ENCODE measurements around the gene DBNL.

DBNL gene

DNA sequence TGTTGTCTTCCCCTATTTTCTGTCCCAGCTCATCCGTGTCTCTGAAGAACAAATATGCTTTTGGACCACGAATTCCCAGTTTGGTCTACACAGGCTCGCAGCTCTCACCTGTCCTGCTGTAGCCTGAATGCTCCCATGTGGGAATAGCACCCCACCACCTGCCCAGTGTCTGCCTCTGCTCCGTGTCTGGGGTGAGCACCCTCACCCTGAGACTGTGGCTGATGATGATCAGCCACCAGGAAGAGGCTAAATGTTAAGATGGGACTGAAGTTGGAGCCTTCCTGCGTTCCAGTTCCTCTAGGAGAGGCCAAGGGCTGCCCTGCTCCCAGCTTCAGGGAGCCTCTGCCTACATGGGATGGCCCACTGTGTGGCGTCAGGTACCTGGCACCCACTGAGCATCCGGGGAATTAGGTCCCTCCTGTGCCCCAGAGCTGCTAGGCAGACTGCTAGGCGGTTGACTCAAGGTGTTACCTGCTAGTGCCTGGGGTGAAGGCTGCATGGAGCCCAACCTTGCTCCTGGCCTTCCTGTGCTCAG, 17.2 kb downstream of the DBNL start:
- DNase-seq (ENCODE audit: low read depth in 1 of 2, low spot score in 1 of 2): no peak

DNA sequence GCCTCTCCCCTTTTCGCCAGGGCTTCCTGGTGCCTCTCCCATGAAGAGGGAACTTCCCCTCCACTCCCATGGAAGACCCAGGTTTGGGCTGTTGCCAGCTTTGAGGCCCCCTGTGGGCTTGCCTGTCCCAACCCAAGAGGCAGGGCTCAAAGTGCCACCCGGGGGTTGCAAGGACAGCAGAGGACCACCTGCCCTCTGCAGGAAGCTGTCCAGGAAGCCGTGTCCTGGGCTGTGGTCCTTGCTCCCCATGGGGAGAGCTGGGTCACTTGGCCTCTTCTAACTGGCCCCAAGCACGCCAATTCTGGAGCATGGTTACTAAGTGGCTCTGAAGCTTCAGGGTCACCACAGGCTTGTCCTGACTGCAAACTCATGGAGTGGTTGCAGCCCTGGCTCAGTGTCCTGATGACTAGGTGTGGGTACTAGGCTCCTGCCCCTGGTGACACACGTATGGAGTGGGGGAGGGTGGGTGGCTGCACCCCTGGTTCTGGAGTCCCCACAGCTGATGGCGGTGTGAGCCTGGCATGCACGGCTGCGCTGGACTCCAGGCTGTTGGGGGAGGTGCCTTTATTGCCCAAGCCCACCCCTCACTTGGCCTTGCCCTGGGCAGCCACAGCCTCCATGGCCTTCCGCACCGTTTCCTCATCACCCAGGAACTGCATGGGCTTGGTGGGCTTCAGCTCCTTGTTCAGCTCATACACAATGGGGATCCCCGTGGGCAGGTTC, 17.8 kb downstream of the DBNL start:
- DNase-seq (ENCODE audit: low read depth in 1 of 2, low spot score in 1 of 2): no peak

DNA sequence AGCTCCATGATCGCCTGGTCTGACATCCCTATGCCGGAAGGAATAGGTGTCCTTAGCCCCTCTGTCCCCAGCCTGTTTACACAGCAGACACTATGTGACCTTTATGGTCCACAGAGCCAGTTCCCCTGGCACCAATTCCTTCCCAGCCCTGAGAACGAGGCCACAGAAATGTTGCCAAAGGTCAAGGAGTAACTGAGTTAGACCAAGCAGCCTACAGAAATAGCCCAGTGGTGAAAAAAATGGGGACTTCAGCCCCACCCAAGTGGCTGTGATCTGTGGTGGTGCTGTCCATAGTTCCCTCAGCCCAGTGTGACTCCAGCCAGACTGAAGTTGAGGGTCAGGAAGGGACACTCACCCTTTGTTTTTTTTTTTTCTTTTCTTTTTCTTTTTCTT, 18.4 kb downstream of the DBNL start:
- no peak for DNase-seq (ENCODE audit: low read depth in 1 of 2, low spot score in 1 of 2)

DNA sequence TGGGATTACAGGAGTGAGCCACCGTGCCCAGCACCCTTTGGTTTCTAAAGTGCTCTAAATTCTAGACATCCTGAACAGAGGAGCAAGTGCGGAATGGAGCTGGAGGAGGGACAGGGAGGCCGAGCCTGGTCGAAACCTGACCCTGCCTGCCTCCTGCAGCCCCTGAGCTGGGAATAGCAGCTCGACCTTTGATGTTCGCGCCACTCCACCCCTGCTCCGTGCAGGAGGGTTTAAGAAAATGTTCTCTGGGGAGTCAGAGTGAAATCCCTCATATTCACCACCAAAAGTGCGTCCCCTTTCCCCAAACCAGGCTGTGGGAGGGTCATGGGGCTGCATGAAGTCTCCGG, 19.0 kb downstream of the DBNL start:
- DNase-seq (ENCODE audit: low read depth in 1 of 2, low spot score in 1 of 2): no peak

DNA sequence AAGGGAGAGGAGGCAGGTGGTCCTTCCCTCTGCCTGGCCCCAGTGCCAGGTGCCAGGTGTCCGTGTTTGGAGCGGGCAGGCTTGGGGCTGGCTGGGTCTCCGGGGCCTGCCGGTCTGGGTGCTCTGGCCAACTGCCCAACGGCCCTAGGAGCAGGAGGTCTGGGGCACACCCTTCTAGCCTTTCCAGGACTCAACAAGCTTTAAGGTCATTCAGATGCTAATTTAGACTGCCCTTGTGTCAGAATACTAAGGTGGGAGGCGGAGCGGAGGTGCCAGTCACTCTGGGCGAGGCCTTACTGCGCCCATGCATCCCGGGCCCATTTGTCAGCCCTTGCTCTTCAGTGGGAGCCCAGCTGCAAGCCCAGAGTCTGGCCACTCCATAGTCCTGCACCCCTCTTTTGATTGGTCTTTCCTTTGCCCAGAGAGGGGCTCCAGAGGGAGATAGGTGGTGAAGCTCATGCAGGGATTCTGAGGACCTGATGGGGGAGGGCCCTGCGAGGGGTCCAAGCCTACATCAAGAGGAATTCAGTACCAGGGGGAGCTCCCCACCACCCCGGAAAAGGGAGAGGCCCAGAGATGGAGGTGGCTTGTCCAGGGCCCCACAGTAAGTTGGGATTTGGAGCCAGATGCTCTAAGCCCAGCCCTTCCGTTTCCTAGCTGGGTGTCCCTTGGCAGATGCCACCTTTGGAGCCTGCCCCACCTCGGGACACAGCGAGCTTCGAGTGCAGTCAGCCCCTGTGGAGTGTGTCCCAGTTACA, 19.6 kb downstream of the DBNL start:
- no peak for DNase-seq (ENCODE audit: low read depth in 1 of 2, low spot score in 1 of 2)

DNA sequence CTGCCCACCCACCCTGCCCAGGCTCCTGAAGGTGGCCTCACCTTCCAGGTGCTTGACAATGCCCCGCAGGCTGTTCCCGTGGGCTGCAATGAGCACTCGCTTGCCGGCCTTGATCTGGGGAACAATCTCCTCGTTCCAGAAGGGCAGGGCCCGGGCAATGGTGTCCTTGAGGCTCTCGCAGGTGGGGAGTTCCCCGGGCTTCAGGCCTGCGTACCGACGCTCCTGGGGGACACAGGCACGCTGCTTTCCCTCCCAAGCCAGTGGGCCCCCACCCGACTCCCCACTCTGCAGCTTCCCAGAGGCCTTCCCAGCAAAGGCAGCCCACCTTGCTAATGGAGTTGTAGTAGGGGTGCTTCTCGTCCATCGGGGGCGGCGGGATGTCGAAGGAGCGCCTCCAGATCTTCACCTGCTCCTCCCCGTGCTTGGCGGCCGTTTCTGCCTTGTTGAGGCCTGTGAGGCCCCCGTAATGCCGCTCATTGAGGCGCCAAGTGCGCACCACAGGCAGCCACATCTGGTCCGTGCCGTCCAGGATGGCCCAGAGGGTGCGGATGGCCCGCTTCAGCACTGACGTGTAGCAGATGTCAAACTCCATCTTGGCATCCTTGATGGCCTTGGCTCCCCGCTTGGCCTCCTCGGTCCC, 20.4 kb downstream of the DBNL start:
- DNase-seq (ENCODE audit: low read depth in 1 of 2, low spot score in 1 of 2): no peak

DNA sequence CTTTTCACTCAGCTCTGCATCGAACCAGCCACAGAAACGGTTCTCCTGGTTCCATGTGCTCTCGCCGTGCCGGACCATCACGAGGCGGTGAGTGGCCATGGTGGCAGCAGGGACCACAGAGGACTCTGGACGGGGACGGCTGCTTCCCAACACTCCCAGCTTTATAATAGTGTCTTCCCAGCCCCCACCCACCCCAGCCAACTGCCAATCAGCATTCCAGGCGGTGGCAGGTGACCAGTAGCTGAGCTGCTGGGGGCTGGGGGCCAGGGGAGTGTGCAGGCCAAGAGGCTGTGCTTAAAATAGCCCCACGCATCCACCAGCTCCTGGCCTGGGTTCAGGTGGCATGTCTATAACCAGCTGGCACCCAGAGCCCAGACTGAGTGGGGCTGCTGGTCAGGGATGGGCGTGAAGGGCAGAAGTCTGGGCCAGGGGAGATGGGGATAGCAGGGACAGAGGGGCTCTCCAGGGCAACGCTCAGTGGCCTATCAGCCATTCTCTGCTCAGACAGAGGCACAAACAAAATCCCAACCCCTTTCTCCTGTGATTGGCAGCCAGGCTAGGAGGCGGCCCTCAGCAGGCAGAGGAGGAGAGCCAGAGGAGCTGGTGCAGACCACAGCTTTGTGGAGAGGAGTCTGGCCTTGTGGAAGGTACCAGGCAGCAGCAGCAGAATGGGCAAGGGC, 21.1 kb downstream of the DBNL start, which contains the start of gene PGAM2:
Gene PGAM2 (minus strand): TSS at position 137 of the 680 bp plus-strand sequence. CDS start 38 bp downstream, at position 99.
- no peak for DNase-seq (ENCODE audit: low read depth in 1 of 2, low spot score in 1 of 2)

DNA sequence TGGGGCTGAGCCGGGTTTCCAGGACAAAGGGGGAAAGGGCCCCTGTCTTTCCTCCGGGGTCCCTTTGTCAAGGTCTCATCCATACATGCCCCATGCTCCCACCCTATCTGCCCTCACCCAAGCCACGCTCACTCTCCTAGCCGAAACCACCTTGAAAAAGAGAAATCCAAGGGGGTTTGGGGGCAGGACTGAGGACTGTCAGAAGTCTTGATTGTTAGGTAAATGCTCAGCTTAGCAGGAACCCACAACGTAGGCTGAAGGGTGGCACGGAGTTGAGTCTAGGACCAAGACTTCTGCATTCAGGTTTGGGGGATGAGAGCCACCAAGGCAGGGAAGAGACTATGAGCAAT, 21.6 kb downstream of the DBNL start:
- no peak for DNase-seq (ENCODE audit: low read depth in 1 of 2, low spot score in 1 of 2)

DNA sequence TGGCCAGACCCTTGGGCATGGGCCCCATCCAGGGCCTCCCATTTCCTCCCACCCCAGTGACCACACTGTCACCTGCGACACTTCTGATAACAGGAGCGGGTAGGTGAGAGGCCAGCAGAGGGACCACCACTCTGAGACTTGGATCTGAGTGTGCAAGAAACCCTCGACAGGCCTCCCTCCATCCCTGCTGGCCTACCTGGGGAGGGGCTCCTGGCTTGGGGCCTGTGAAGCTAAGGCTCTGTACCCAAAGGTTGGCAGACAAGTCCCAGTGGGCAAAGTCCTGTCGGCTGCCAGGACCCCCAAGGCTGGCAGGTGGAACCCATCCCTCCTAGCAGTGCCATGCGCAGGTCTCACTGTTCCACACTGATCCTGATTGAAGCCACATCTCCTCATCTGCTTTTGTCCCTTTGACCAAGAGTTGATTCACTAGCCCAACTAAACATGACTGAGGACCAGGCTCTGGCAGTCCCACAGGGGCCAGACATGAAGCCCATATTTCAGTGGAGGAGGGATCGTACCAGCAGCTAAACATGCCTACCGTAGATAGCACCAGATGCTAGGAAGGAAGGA, 22.1 kb downstream of the DBNL start:
- no peak for DNase-seq (ENCODE audit: low read depth in 1 of 2, low spot score in 1 of 2)

DNA sequence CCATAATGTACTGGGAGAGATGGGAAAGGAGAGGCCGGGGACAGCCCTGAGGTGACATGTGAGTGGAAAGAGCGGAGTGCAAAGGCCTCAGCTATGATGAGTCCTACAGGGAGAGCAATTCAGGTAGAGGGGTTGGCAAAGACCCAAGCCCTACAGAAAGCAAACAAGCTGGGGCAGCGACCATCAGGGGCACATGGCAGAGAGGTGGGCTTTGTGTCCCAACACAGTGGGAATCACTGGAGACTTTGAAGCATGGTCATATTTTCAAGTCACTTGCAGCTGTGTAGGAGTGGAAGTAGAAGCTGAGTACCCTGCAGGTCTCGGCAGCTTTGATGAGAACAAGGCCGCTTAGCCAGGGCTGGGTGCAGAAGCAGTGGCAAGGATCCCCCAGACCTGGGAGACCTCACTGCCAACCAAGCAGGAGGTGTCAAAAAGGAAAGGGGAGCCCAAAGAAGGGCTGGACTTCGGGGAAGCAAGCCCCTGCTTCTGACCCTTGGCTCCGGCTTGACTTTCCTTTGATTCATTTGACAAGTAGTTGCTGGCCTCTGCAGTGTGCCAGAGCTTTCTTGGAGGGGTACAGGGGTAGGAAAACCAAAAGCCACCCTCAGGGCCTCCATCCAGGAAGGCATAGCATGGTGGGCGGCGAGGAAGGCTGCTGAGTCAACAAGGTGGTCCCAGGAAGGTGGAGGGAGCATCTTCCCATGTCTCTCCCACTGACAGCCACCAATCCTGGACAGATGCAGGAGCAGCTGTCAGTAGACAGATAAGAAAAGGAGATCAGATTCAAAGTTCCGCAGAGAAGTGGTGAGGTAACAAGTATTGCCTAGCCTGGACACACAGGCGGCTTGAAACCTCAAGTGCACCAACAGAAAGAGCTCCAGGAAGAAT, 22.8 kb downstream of the DBNL start:
- DNase-seq (ENCODE audit: low read depth in 1 of 2, low spot score in 1 of 2): no peak

DNA sequence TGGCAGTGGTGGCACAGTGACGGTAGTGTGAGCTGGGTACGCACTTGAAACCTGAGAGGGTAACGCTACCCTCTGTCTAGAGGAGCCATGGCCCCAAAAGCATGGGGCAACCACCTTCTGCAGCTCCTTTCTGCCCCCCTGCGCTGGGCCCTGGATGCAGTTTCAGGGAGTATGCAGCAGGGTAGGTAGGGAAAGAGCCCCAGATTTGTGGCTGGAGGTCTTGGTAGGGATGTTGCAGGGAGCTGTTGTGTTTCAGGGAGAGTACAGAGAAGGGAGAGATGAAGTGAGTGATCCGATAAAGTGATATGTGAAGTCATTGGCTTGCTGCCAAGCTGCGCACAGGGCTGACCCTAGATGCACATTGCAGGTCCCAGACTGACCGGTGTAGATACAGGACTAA, 23.6 kb downstream of the DBNL start:
- no peak for DNase-seq (ENCODE audit: low read depth in 1 of 2, low spot score in 1 of 2)

DNA sequence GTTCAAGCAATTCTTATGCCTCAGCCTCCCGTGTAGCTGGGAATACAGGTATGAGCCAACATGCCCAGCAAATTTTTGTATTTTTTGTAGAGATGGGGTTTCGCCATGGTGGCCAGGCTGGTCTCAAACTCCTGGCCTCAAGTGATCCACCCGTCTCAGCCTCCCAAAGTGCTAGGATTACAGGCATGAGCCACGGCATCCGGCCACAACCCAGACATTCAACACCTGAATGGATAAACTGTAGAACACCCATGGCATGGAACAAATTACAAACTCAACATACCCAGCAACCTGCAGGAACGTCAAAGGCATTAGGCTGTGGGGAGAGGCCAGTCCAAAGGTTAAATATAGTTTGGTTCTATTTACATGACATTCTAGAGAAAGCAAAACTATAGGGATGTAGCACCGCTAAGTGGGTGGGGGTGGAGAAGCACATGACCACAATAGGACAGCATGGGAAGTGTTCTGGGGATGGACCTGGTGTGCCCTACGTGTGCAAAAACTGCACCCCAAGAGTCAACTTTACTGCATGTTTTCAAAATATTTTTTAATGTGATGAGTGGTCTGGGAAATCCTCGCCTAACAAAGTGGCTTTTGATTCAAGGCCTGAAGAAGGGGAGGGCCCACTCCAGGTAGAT, 27.3 kb downstream of the DBNL start:
- no peak for DNase-seq (ENCODE audit: low read depth in 1 of 2, low spot score in 1 of 2)

DNA sequence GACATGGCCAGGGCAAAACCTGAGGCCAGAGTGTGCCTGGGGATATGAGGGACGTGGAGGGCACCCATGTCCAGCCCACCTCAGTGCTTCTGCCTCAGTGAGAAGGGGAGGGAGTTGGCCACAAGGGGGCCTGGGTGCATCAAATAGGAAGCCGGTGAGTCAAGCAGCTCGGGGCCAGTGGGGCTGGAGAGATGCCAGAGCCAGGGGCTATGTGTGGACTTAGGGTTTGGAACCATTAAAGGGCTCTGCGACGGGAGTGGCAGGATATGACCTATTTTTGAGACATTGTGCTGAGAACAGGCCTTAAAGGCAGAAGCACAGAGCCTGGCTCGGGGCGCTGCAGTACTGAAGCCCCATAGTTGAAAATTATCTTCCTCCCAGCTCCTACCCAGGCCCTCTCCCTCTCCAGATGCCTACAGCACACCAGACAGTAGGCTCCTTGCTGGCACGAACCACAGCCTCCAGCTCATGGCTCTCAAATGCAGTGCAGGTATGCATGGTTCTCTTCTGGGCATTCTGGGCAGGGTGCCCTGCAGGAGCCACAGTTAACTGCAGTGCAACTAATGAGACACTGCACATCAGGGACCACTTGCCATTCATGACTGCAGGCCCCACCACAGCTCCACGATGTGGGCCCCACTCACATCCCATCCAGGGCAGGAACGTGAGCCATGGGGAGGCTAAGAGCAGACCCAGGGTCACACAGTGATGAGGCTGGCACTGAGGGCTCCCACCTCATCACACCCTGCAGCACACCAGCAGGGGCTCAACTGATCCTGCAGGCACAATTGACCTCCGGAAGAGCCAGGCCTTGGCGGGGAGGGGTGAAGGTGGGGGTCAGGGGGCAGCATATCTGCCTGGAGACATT, 28.1 kb downstream of the DBNL start:
- no peak for DNase-seq (ENCODE audit: low read depth in 1 of 2, low spot score in 1 of 2)

DNA sequence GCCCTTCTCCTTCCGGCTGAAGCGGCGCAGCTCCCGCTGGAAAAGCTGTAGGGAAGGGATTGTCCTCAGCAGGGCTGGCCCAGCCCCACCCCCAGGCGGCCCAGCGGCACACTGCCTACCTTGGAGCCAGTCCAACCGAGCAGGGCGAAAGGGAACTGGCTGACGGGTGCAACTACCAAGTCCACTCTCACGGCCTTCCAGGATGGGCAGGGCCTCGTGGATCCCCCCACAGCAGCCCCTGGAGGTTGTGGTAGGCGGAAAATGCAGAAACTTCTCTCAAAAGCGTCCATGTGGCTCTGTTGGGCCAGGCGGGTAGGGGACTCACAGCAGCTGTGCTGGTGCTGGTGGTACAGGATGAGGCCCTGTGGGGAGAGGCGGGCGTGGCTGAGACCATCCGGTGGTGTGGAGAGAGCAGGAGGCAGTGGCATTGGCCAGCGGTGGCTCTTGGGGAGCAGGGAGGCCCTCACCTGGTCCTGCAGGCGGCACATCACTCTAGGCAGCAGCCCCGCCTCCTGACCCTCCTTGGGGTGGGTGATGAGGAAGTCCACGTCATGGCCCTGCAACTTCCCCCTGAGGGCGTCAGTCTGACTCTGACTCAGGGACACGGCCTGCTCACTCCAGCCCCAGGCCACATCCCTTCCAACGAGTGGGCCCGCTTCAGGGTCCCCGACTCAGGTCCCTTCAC, 29.3 kb downstream of the DBNL start:
- no peak for DNase-seq (ENCODE audit: low read depth in 1 of 2, low spot score in 1 of 2)

DNA sequence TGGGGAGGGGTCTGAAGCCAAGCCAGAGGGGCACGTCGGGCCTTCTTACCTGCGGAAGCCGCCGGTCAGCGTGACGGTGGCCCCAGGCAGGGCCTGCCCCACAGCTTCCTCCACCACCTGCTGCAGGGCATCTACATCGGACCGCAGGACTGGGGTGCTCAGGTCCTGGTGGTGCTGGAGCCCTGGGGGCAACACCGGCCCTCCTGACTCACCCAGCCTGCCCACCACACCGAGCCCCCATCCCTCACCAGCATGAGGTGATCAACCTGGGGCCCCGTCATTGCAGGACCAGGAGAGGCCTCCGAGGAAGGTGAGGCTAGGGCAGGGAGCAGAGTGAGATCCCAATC, 29.8 kb downstream of the DBNL start:
- no peak for DNase-seq (ENCODE audit: low read depth in 1 of 2, low spot score in 1 of 2)

DNA sequence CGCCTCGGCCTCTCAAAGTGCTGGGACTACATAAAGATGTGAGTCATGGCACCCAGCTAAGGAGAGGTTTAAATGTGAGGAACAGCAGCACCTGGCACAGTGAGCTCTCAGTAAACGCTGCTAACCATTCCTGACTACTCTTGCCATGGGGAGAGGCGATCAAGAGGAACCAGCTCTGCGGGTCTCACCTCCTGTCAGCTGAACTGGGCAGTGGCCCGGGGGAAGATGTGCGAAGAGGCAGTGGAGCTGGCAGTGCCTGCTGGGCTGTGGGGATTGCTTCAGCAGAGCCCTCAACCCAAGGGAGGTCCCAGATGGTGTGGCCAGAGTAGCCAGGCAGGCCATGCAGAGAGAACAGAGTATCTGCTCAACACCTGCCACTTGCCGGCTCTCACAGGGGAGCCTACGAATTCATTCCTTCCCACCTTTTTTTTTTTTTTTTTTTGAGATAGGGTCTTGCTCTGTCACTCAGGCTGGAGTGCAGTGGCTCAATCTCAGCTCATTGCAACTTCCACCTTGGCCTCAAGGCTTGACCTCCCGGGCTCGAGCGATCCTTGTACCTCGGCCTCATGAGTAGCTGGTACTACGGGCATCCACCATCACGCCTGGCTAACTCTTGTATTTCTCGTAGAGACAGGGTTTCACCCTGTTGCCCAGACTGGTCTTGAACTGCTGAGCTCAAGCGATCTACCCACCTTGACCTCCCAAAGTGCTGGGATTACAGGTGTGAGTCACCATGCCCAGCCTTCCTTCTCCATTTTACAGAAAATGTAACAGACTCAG, 31.0 kb downstream of the DBNL start:
- DNase-seq (ENCODE audit: low read depth in 1 of 2, low spot score in 1 of 2): no peak

DNA sequence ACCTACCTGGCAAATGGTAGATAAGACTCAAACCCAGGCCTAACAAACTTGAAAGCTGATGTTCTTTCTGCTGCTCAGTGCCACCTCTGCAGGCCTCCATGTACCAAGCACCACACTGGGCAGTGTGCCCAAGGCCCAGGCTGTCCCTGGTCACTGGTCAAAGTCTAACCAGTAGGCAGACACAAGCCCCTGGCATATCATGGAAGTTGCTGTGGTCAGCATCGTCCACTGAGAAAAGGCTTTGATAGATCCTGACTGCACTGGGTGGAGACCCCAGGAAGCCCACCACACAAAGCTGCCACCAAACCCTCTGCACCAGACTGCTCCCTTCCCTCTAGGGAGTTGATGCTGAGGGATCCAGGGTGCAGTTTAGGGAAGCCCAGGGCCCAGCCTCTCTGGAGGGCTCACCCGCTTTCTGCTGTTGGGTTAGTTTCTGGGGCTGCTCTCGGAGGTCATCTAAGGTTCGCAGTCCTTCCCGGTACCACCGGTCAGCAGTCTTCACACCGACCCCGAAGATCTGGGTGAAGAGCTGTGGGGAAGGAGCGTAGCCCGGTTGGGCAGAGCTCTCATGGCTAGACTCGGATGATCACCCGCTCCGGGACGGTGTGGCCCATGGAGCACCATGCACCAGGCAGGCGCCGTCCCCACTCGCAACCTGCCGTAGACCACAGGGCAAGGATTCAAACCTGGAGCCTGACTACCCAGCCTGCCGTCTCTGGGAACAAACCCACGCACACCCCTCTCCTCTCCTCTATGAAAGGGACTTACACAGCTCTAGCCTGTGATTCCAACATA, 31.8 kb downstream of the DBNL start:
- DNase-seq (ENCODE audit: low read depth in 1 of 2, low spot score in 1 of 2): no peak

Data from activated CD4-positive, alpha-beta T cell treated with anti-CD3 and anti-CD28 coated beads, Interleukin-2, amount 50 U/mL, for 24 hours (primary cell).